BE2C (cell line): ENCODE measurements around the gene MYH9.

Experiments used
- DNase-seq: peaks from one replicate; pipeline ENCODE4 v3.0.0-alpha.2; 2020
- H3K27me3 ChIP-seq: fragments of 250-450 bp; sonication (Bioruptor Pico); 2 replicates; pipeline ENCODE4 v1.5.1; 2020; ENCODE audit warnings: mild to moderate bottlenecking
- H3K36me3 ChIP-seq: fragments of 250-450 bp; sonication (Bioruptor Pico); 2 replicates; pipeline ENCODE4 v1.5.1; 2020; ENCODE audit warnings: mild to moderate bottlenecking
- H3K4me1 ChIP-seq: fragments of 250-450 bp; sonication (Bioruptor Pico); 2 replicates; pipeline ENCODE4 v1.5.1; 2020
- H3K4me3 ChIP-seq: 2 replicates; pipeline ENCODE4 v1.5.1; 2011; ENCODE audit warnings: low read depth, low read length
- H3K9me3 ChIP-seq: fragments of 250-450 bp; sonication (Bioruptor Pico); 2 replicates; pipeline ENCODE4 v1.5.1; 2020
- CTCF ChIP-seq: IDR thresholded peaks from 2 replicates; pipeline ENCODE4 v1.5.1; 2012; ENCODE audit warnings: mild to moderate bottlenecking, low read depth, low read length

The MYH9 gene

DNA sequence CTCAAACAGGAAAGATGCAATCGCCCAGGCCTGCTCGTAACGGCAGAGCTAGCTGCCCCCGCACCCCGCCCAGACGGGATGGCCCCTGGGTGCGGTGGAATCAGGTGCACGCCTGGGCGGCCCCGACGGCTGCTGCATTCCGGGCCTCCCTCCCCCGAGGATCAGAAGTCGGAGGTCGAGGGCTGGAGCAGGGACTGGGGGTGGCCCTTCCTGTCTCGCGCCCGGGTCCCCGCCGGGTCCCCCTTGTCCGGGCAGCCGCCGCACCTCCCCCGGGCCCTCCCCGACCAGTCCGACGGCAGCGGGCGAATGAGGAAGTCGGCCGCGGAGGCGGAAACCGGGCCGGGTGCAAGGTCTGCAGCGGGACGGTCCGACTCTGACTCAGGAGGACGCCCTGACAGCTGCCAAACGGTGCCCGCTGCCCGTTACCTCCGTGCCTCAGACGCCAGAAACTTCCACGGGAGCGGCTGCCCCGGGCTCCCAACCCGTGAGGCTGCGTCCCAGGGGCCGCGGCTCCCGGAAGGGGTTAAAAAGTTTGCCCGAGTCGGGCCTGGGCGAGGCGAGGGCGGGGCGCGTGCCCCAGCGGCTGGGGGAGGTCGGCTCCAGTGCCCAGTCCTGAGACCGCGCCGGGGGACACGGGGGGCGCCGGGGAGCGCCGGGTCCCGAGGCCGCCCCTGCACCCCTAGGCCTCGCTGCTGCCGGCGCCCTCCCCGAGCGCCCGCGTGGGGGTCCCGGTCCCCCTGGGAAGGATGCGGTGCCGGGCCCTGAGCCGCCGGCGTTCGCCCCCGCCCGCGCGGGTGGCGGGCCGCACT, 663 bp downstream of the MYH9 start:
- peak; percentile 50 for DNase-seq
- Histone ChIP-seq H3K4me1 (peaks cover 5% of the 10 kb centered on the region; the same call in 1 of the 2 replicates), H3K4me3 (peak overlapping the region; percentile 80), H3K36me3 (no peaks in the 10 kb centered on the region; the same call in 1 of the 2 replicates), H3K9me3 (no peaks in the 10 kb centered on the region), H3K27me3 (no peaks in the 10 kb centered on the region)
- no peak for TF ChIP-seq CTCF

- no peak for TF ChIP-seq CTCF
- H3K4me1 ChIP-seq: peaks cover 5% of the 10 kb centered on the region; the same call in 1 of the 2 replicates
- H3K36me3 ChIP-seq: no peaks in the 10 kb centered on the region; the same call in 1 of the 2 replicates
- H3K27me3 ChIP-seq: no peaks in the 10 kb centered on the region
- DNase-seq: peak; percentile 24
- H3K9me3 ChIP-seq: no peaks in the 10 kb centered on the region
- peak overlapping the region; percentile 80 for H3K4me3 ChIP-seq
Observed at GRCh38 chr22:36386351-36386899, 1.3 kb downstream of the MYH9 start.

DNA sequence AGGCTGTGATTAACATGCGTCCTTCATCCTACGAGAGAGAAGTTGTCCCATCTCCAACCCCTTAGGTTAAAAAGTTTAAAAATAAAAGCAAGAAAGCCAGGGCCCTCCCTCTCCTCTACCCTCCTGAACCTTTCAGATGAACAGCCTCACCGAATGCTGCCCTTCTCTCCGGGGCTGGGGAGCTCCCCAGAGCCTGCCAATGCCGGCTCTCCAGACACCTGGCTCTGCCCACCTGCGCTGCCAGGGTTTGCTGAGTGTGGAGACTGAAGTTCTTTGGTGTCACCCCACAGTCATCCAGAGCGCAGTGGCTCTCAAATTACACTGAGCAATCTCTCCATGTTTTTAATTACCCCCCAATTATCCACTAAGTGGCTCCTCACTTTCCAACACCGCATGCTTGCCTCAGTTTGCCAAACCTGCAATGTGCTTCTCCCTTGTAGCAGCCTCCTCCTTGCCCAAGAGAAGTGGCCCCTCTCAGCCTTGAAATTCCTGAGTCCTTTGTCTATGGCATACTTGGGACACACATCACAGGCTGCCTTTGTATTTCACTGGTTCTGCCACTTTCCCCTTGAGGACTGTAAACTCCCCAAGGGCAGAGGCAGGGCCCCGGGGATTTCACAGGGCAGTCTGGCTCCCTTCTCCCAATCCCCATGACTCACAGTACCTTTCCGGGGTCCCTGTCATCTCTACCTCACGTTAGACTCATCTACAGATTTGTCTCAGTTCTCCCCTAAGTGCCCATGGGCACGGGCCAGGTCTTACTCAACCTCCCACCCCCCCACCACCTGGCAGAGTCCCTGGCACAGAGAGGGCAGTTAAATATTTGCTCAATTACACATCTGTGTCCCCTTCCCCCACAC, 2.0 kb downstream of the MYH9 start:
- Histone ChIP-seq H3K27me3 (no peaks in the 10 kb centered on the region), H3K9me3 (no peaks in the 10 kb centered on the region), H3K36me3 (no peaks in the 10 kb centered on the region; the same call in 1 of the 2 replicates), H3K4me1 (peaks cover 5% of the 10 kb centered on the region; the same call in 1 of the 2 replicates), H3K4me3 (peak overlapping the region; percentile 80)
- peak; percentile 38 for DNase-seq
- no peak for TF ChIP-seq CTCF

DNA sequence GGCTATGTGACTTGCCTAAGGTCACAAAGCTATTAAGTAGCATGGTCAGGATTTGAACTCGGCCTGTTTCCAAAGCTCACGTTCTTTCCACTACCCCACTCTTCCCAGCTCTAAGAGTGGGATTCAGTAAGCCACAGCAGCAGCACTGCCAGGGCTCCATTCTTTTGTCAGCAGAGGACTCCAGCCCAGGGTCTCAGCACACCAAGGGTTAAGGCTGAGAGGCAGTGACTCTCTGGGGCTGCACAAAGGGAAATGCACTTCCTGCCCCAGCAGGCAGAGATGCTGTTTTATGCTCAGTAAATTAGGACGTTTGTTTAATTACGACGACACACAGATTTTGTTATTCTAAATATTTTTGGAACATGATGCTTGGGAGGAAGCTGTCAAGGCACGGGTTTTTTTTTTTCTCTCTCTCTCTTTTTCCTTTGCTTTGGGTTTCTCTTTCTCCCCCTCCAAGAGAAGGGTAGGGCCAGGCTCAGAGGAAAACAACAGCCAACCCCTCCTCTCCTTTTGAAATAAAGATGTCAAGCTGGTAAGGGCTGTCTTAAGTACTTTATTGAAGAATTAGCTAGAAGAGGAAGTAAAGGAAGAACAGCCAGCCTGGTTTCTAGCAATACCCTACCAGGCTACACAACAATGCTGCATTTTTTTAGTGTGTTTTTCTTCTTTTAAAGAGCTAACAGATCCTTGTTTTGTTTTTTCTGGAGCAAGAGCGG, 2.8 kb downstream of the MYH9 start:
- H3K4me1 ChIP-seq: peaks cover 5% of the 10 kb centered on the region; the same call in 1 of the 2 replicates
- no peak overlapping the region for H3K4me3 ChIP-seq
- H3K36me3 ChIP-seq: no peaks in the 10 kb centered on the region; the same call in 1 of the 2 replicates
- no peak for DNase-seq
- no peaks in the 10 kb centered on the region for H3K9me3 ChIP-seq
- no peaks in the 10 kb centered on the region for H3K27me3 ChIP-seq
- TF ChIP-seq CTCF: no peak

GRCh38 chr22:36383110-36383581, 4.6 kb downstream of the MYH9 start:
- Histone ChIP-seq H3K4me1 (peaks cover 5% of the 10 kb centered on the region; the same call in 1 of the 2 replicates), H3K36me3 (no peaks in the 10 kb centered on the region; the same call in none of the 2 replicates), H3K4me3 (no peak overlapping the region), H3K9me3 (no peaks in the 10 kb centered on the region), H3K27me3 (no peaks in the 10 kb centered on the region)
- TF ChIP-seq CTCF: no peak
- DNase-seq: no peak
